ENCODE results near the gene TRPM2. TPM values are rescaled to one million over a fixed set of nuclear protein-coding genes. Genes with fewer than 3 reads are reported as not detected.
A peak's percentile ranks its signal among the peaks of the same experiment; 100 is the strongest.

The TRPM2 gene
- total RNA-seq, 4 donors from 2014 or later = 1.1 to 27.2 (median 3.3) TPM

- peak in 1 of 3 donors; percentile 10 for DNase-seq
- Histone ChIP-seq H3K9me3 (no peaks in the 10 kb centered on the region), H3K27me3 (no peaks in the 10 kb centered on the region), H3K4me3 (no peak overlapping the region), H3K36me3 (no peaks in the 10 kb centered on the region), H3K27ac (no peak overlapping the region), H3K4me1 (no peaks in the 10 kb centered on the region)
- no peak for TF ChIP-seq CTCF (IDR thresholded peaks at IDR 0.05)
- no peak for TF ChIP-seq POLR2A (IDR thresholded peaks at IDR 0.05)
Observed at GRCh38 chr21:44405948-44406872, 52.8 kb downstream of the TRPM2 start.

GRCh38 chr21:44406953-44407352, 53.5 kb downstream of the TRPM2 start:
- Histone ChIP-seq H3K4me1 (no peaks in the 10 kb centered on the region), H3K36me3 (no peaks in the 10 kb centered on the region), H3K27me3 (no peaks in the 10 kb centered on the region), H3K27ac (no peak overlapping the region), H3K9me3 (no peaks in the 10 kb centered on the region), H3K4me3 (no peak overlapping the region)
- TF ChIP-seq CTCF (IDR thresholded peaks at IDR 0.05) (no peak), POLR2A (IDR thresholded peaks at IDR 0.05) (no peak)
- DNase-seq = peak in 1 of 3 donors; percentile 1

- Histone ChIP-seq H3K4me3 (no peak overlapping the region), H3K36me3 (no peaks in the 10 kb centered on the region), H3K27ac (no peak overlapping the region), H3K9me3 (no peaks in the 10 kb centered on the region), H3K4me1 (no peaks in the 10 kb centered on the region), H3K27me3 (no peaks in the 10 kb centered on the region)
- TF ChIP-seq CTCF (IDR thresholded peaks at IDR 0.05) (no peak), POLR2A (IDR thresholded peaks at IDR 0.05) (no peak)
- DNase-seq = peak in 1 of 3 donors; percentile 11
Observed at GRCh38 chr21:44407493-44407892, 54.1 kb downstream of the TRPM2 start.

- H3K4me3 ChIP-seq = no peak overlapping the region
- no peaks in the 10 kb centered on the region for H3K4me1 ChIP-seq
- H3K9me3 ChIP-seq = no peaks in the 10 kb centered on the region
- TF ChIP-seq CTCF (IDR thresholded peaks at IDR 0.05) = no peak
- TF ChIP-seq POLR2A (IDR thresholded peaks at IDR 0.05) = no peak
- H3K36me3 ChIP-seq = no peaks in the 10 kb centered on the region
- DNase-seq = peak in 1 of 3 donors; percentile 8
- H3K27ac ChIP-seq = no peak overlapping the region
- H3K27me3 ChIP-seq = no peaks in the 10 kb centered on the region
Observed at GRCh38 chr21:44408226-44408625, 54.8 kb downstream of the TRPM2 start.

- no peaks in the 10 kb centered on the region for H3K27me3 ChIP-seq
- TF ChIP-seq POLR2A (IDR thresholded peaks at IDR 0.05) = no peak
- TF ChIP-seq CTCF (IDR thresholded peaks at IDR 0.05) = no peak
- no peak overlapping the region for H3K27ac ChIP-seq
- DNase-seq = peak in 1 of 3 donors; percentile 22
- no peaks in the 10 kb centered on the region for H3K9me3 ChIP-seq
- H3K4me1 ChIP-seq = no peaks in the 10 kb centered on the region
- no peak overlapping the region for H3K4me3 ChIP-seq
- no peaks in the 10 kb centered on the region for H3K36me3 ChIP-seq
Observed at GRCh38 chr21:44413566-44414290, 60.3 kb downstream of the TRPM2 start.

Measured in Peyer's patch (tissue), 4 donors.